GM21515 (cell line): ENCODE measurements around the gene VSTM2B.
"Not testable (repeated sequence)": the region's sequence is repeated elsewhere in the genome, so short reads cannot be mapped to it uniquely, and the experiment has no call there.

ENCODE experiments used
- ATAC-seq: cut with Tn5 transposase; IDR thresholded peaks from one replicate; pipeline ENCODE4 v1.9.1; 2021; ENCODE audit not compliant: unreplicated experiment

VSTM2B gene

DNA sequence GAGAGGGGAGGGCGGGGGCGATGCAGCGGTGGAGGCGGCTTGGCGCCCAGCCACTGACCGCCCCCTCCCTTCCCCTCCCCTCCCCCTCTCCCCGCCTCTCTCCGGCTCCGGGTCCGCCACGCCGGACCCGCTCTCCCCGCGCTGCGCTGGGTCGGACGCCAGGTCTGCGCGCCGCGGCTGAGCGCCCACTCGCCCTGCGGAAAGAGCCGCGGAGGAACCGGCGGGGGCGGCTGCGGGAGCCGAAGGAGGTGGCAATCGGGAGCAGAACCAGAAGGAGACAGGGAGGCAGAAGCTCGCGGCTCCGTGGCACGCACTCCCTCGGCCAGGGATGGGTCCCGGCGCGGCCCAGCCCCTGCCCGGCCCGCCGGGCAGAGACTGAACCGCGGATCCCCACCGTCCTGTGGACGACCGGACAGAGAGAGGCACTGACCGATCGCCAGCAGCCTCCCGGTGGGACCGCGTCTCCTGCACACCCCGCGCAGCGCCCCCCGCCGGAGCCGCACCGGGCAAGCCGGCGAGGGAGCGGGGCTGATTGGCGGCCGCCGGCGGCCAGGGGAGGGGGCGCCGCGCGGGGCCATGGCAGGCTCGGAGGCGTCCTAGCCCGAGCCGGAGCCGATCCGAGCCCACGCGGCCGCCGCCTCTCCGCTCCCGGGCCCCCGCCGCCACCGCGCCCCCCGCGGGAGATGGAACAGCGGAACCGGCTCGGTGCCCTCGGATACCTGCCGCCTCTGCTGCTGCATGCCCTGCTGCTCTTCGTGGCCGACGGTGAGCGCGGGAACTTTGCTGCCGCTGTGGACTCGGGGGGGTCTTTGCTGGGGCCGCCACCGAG is at the start of gene VSTM2B:
Gene VSTM2B, plus strand, starts transcription at position 94 of the 829 bp plus-strand sequence. Its CDS starts 590 bp downstream, at position 684.
- ATAC-seq, result no peak

DNA sequence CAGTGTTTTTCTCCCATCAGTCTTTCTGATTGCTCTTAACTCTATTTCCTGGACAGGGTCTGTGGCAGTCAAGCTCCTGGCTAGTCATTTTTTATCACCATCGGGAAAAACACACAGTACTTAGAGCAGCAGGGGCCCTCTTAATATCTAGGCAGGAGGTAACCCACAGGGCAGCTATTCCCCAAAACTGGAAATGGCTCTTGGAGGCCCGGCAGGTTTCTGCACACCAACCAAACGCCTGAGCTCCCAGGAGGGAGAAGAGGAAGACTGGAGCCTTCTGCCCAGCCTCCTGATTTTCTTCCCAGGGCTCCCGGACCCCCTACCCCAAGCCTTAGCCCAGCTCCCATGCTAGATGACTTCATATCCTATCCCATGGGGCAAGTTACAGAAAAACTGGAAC is 49.3 kb upstream of the VSTM2B start:
- ATAC-seq, result no peak

DNA sequence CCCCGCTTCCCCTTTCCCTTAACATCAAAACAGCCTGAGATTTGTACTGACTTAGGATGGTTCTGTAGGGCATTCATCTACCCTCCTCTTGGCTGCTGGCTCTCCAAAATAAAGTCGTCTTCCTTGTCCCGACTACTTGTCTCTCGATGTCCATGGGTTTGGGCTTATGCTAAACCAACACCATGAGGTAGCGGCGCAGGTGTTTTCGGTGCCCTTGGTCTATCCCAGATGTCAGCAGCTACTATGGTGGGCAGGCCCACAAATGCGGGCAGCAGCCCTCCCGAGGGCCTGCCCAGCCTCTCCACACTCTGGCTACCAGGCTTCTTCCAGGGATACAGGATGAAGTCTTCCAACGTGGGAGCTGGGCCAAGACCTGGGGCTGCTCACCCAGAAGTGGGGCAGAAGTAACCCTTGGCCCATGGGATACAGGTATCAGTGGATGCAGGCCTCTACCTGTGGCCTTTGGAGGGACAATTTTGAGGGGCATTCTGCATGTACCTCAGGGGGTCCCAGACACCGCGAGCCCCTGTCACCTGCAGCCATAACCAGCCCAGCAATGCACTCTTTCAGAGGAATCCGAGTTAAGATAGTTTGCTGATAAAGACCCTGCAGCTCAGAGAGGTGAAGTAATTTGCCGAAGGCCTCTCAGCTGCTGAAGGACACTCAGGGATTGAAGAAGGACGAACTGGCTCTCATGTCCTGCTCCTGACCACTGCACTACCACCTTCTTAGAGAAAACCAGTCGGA is 47.8 kb upstream of the VSTM2B start:
- ATAC-seq, result no peak

DNA sequence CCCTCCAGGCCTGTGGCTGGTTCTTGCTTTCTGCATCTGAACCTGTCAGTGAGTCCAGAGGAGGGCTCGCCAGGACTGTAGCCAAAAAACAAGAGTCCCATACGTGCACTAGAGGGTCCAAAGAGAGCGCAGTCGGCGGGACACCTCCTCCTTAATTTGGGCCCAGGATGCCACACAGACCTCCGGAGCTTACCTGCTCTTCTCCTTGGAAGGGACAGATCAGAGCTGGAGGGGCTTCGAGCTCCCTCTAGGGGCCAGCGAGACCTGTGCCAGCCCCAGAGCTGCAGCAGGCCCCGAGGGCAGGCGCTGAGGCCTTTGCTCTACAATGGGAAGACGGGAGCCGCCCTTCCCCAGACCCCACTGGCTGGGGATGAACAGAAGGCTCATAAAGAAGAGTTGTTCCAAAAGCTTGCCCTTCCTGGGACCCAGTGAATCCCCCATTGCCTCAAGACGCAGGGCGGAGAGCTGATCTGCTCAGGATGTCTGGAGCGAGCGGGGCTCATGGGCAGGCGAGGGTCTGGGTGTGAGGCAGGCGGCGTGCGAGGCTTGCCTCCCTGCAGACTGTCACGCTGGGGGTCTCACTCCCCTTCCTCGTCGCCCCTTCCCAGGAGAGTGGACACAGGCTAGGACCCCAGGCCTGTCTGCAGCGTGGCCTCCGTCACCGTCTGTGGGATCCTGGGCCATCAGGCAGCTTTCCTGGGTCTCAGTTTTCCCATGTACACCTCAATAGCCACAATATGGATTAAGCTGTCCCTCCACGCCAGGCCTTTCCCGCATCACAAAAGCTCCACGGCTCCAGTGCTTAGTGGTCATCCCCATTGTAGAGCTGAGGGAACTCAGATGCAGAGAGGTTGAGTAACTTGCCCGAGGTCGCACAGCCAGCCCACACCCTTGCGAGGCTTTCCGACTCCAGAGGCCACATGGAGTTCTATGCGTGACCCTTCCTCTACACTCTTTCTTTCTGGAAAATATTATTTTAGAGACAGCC is 46.9 kb upstream of the VSTM2B start:
- no peak for ATAC-seq

DNA sequence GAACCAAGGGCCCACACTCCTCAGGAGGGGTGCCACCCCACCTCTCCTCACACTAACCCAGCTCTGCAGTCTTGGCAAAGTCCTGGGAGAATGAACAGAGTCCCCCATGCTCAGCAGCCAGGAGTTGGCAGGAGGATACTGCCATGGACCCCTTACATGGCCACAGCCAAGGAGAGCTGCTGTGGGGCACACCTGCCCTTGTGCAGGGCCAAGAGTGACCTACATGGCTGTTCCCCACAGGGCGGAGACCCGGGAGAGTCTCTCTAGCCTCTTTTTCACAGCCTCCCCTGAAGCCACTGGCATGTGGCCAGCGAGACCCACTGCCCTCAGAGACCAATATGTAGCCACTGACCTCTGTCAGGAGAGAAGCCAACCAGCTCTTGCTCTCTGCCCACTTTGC is 45.9 kb upstream of the VSTM2B start:
- ATAC-seq, result no peak

DNA sequence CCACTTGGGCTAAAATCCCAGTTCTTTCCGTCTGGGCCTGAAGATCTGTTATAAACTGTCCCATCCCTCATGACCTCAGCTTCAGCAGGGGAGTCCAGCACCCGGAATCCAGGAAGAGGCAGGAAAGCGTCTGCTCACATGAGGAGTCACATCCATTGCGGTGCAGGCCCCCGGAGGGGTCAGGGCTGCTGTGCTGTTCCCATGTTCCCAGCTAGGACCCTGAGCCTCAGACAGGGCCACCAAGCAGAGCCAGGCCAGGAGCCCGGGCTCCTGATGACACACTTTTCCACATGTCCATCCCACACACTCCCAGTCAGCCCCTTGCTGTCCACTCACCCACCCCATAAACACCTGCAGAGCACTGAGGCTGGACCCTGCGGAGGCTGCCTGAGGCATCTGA is 45.3 kb upstream of the VSTM2B start:
- ATAC-seq, result no peak

DNA sequence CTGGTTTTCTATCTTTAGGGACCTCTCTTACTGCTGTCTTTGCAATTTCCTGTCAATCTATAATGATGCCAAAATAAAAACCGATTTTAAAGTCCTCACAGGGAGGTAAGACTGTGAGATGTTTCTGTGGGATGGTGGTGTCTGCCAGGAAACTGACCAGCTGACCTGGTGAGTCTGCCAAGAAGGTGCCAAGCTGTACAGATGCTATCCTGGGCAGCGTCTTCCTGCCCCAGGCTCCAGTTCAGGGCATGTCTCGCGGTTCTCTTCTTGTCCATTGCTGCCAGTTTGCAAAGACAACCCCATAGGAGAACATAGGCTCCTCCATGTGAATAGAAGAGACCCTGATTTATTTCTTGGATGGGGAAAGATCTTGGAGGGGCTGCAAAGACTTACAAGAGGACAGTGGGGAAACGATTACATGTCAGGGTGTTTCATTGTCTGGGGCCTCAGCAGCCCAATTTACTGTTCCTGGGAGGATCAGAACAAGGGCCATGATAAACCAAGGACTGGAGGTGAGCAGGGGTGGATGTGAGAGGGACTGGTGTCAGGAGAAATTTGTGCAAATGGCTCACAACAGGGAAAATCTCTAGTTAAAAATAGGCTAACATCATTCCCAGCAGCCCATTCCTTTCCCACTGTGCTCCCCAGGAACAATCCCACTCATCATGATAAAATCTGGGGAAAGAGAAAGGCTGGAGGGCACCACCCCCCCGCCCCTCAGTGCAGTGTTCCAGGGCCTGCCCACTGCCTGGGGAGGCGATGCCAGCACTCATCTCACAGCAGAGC is 42.7 kb upstream of the VSTM2B start:
- ATAC-seq, result no peak

DNA sequence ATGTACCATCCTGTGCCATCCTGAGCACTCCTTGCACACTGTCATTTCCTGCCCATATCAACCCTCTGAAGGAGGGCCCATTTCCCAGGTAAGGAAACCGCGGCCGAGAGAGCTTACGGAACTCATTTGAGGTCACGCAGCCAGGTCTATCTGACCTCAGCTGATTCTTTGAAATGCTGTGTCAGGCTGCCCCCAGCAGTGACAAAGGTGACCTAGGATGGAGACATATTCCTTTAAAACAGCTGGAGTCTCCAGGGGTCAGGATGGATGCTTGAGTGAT is 42.2 kb upstream of the VSTM2B start:
- ATAC-seq, result no peak

DNA sequence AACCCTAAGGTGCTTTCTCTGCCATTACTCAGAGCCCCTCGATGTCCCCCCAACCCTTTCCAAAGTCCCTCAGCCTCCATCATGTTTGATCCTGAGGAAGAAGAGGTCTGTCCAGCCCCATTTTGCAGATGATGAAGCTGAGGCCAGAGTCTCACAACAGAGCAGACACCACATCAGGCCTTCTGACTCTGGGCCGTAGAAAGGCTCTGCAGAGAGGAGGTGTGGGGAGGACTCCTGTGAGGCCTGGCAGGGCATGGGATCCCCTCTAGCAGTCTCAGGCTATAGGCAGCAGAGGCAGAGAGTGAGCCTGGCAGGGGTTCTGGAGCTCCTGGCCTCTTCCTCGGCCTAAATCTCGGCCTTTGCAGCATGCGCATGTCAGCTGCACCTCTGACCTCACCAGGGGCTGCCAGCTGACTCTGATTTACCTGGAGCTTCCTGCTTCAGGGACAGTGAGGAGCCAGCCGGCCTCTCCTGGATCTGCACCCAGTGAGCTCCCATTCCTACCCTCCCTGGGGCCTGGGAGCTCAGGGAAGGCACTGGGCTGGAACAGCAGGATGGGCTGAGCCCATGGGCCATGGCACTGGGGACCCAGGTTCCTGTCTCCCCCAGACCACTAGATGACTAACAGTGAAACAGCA is 41.7 kb upstream of the VSTM2B start:
- no peak for ATAC-seq

DNA sequence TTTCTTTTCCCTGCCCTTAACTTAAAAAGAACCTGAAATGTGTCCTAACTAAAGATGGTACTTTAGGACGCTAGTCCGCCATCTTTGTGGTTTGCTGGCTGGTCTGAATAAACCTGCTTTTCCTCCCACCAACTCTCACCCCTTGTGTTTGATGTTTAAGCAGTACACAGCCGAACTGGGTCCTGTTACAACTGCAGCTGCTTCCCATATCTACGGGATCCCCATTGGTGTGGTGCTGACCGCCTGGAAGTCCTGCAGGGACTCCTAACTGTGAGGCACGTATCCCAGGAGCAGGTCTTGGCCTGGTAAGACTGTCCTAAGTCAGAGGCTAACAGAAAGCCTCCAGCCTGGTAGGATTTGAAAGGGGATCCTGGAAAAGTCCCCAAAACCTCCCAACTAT is 40.9 kb upstream of the VSTM2B start:
- no peak for ATAC-seq

DNA sequence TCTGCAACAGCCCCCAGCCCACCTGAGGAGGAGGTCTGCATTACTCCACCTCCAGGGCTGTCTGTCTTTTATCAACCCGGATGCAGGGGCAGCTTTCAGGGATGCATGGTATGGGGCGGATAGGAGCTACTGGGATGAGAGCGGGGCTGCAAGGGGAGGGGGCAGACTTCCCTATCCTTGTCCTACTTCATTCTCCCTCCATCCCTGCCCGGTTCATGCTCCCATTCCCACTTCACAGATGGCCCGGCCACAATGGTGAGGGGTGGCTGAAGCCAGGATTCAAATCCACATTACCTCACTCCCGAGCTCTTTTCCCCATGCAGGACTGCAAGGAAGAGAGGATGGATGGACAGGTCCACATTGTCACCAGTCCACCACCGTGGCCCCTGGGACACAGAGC is 40.5 kb upstream of the VSTM2B start:
- ATAC-seq, result no peak

DNA sequence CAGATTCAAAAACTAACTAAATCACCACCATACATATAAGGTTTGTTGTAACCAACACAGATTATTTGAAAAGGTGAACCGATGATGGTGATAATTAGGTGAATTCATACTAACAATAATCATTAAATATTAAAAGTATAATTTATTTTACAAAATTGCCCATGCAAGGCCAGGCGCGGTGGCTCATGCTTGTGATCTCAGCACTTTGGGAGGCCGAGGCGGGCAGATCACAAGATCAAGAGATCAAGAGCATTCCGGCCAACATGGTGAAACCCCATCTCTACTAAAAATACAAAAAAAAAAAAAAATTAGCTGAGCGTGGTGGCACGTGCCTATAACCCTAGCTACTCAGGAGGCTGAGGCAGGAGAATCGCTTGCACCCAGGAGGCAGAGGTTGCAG is 38.8 kb upstream of the VSTM2B start:
- ATAC-seq, result not testable (repeated sequence)

DNA sequence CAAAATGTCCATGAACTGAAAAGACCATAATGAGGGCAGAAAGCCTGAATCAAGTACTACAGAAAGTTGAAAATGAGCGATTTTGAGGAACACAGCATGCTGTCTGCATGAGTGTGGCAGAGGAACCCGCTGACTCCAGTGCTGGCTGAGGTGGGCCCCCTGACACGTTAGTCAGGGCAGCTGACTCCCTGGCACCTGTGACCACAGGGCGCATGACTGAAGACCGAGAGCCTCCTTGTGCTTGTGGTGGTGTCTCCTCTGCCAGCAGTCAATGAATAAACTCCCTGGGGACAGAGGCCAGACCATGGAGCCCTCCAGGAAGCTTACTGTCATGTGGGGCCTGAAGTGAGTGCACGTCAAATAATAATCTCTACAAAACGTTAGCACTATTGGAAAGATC is 38.4 kb upstream of the VSTM2B start:
- no peak for ATAC-seq

DNA sequence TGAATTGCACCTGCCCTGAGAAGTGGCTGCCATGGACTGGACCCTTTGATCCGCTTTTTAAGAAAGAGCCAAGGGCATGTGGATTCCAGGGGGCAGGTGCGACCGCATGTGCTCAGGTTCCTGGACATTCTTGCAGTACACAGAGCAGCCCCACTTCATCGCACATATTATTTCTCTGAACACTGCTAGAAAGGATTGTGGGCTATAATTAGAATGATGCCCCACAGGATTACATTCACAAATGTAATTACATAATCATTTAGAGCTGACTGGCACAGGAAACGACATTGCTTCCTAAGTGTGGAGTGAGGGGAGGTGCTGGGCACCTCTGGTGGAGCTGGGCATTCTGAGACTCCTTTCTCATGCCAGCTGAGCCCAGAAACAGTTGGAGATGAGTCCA is 37.5 kb upstream of the VSTM2B start:
- ATAC-seq, result no peak

DNA sequence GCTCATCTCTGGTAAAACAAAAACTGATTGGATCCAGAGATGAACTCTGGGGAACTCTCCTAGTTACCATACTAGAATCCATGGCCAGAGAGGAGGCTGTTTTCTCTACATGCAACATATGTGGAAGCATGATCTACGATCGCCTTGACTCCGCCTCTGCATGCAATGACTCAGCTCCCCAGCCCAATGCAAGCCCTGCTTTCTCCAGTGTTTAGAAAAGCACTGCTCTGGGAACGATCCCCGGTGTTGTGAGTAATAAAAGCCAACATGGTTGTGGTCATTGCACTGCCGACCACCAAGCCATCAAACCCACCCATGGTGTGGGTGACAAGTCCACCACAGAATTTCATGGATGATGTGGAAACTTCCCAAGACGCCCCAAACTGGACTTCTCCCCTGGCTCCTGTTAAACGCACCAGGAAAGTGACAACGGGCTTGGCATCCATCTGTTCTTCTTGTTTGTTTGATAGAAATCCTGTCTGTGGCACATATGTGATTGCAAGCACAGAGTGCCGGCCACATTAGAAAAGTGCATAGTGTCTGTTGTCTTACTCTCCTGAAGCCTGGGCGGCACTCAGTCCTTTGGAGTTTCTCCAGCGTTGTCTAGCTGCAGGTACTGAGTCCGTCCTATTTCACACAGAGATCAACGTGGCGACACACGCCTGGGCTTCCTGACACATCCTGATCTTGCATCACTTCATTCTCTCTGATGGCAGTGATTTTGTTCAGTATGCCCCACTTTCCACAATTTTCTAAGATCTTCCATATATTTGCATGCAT is 36.4 kb upstream of the VSTM2B start:
- ATAC-seq, result no peak

DNA sequence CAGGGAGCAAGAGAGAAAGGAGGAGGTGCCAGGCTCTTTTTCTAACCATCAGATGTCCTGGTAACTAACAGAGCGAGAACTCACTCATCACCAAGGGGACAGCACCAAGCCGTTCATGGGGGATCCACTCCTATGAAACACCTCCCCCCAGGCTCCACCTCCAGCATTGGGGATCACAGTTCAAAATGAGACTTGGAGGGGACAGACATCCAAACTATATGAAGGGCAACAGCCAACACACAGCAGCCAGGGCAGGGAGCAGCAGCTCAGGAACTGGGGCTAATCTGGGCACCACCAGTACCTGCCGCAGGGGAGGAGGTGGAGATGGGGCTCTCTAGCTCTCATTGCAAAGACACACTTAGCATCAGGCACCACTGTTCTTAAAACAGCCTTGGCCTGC is 34.3 kb upstream of the VSTM2B start:
- no peak for ATAC-seq

DNA sequence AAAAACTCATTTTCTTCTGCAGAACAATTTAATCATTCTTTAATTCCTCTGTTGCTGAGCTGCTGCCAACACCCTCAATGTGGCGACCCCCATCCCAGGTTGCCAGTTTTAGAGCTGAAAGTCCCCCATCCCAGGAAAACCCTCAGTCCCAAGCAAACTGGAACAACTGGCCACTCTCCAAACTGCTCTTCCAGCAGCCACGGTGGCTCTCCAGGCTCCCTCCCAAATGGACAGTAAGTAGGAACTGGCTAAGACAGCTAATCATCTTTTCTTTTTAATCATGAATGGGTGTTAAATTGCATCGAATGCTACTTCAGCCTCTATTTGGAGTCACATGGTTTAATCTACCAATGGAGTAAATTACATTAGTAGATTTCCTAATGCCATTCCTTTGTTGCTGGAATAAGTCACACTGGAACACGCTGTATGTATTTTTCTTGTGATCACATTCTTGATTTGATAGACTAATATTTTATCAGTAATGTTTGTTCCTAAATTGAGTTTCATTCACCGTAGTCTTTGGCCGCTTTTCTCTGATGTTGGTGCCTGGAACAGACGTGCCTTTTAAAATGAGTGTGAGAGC is 33.7 kb upstream of the VSTM2B start:
- no peak for ATAC-seq

DNA sequence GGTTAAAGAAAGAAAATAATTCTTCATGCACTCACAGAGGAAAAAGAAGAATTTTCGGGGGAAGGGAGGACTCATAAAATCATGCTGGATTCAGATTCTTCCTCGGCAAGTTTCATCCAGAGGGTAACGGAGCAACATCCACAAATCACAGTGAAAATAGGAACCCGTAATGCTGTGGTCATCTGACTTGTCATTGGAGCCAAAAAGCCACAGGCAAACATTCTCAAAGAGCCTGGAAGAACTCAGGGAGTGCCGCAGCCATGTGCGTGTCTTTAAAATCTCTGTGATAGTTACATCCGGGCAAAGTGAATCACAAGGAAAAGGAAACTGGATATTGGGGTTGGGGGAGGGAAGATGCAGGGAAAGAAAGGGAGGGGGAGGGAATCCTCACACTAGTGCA is 33.0 kb upstream of the VSTM2B start:
- ATAC-seq, result no peak

DNA sequence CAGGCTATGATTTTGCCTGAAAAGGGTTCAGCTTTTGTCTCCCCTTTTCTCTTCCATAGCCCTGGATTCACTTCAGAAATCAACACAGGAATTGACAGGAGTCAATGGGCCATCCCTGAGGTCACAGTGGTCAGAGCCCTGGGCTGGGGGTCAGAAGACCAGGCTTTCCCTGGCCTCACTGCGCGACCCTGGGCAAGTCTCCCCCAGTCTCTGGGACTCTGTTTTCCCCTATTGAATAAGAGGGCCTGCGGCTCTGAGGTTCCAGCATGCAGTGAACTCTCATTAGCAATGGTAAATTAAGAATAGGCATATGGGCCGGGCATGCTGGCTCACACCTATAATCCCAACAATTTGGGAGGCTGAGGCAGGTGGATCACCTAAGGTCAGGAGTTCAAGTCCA is 30.7 kb upstream of the VSTM2B start:
- no peak for ATAC-seq
